HEK293T (cell line): ENCODE results near the gene FOXN1.

Source experiments
- ELF4 ChIP-seq: fragments of 450-650 bp; IDR thresholded peaks from 2 replicates; pipeline ENCODE4 v1.6.1; 2017; ENCODE audit warnings: antibody characterized with exemption
- FOXA1 ChIP-seq: fragments of 450-650 bp; IDR thresholded peaks from 2 replicates; pipeline ENCODE4 v1.6.1; 2016; ENCODE audit warnings: mild to moderate bottlenecking
- SP1 ChIP-seq: fragments of 450-650 bp; IDR thresholded peaks from 2 replicates; pipeline ENCODE4 v1.6.1; 2017
- TARDBP ChIP-seq: fragments of 450-650 bp; IDR thresholded peaks from 2 replicates; pipeline ENCODE4 v1.6.1; 2016

DNA sequence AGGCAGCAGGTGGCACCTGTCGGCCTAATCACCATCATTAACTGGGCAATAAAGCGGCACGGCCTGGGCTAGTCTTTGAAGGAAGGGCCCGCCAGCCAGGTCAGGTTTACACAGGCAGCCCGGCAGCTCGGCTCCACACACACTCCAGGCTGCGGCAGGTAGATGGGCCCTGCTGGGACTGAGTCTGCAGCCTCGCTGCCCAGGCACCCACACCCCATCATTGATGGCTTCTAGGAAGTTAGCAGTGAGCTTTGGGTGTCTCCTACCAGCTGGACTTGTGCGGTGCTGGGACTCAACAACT is 6.8 kb upstream of the FOXN1 start:
- TF ChIP-seq FOXA1: no peak
- no peak for TF ChIP-seq SP1
- TF ChIP-seq TARDBP: no peak
- no peak for TF ChIP-seq ELF4
